Measurements from ENCODE around the gene TAGLN.

TAGLN gene

DNA sequence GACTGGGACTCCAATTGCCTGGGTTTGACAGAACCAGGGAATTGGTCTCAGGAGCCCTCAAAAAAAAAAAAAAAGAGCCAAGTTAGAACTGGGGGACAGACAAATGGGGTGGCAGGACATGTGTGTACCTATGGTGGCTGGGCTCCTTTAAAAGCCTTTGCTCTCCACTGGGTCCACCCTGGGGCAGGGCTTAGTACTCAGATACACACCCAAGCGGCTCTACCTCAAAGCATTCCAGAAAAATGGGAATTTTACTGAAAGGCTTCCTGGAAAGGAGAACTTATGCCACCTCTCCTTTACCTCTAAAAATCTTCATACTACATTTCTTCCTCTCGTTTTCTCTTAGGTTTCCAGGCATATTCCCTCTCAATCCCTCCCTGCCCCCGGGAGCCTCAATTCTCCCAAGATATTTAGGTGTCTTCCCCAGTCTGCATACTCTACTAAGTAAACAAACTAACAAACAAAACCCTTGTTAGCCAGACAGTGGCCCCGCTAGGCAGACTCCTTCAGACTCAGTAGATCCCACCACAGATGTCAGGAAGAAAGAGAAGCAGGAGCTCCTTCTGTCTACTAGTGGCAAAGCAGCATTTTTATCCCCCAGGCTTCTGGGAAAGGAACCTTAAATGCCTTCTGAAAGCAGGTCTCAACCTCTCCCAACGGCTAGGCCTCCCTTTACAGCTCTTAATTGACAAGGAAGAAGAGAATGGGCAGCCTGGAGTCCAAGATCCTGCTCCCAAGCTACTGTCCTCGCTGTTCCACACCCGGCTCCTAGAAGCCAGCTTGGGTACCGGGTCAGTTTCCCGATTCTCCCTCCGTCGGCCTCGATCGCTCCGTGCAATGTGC lies 32.0 kb downstream of the TAGLN start:
- H3K27ac ChIP-seq (ENCODE audit: insufficient read depth in 1 of 2, low read depth in 1 of 2, low read length in 2 of 2, poor library complexity in 1 of 2, severe bottlenecking in 2 of 2): peak overlapping the region; percentile 84 to 90
- peaks cover 5 to 30% (median 18%) of the 10 kb centered on the region in 4 experiments for H3K36me3 ChIP-seq (ENCODE audit: control insufficient read depth in 4 of 4, insufficient read depth in 4 of 4, low read length in 3 of 4)
- ChIA-PET POLR2A (interaction anchor here (1.5 kb wide), 1 partner anchor 11 kb away, joined by 3 read pairs; no protein-coding TSS in a partner anchor), CTCF (interaction anchor here (0.6 to 11.2 kb wide), 17 partner anchors 9 to 441 kb away, joined by 3 to 100 read pairs (median 3); partner anchors contain the start of gene SIDT2)
- DNase-seq: no peak
- H3K4me1 ChIP-seq (ENCODE audit: control extremely low read depth in 1 of 4, control insufficient read depth in 4 of 4, insufficient read depth in 4 of 4, low read length in 3 of 4): peaks cover 15 to 31% (median 25%) of the 10 kb centered on the region in 4 experiments
- H3K4me3 ChIP-seq (ENCODE audit: control insufficient read depth in 1 of 7, extremely low read depth in 1 of 7, insufficient read depth in 4 of 7, low read depth in 2 of 7, low read length in 6 of 7): peak overlapping the region; percentile 89 to 99 (median 95)
- H3K27me3 ChIP-seq (replicated peaks in 2 of 5; ENCODE audit: control insufficient read depth in 4 of 5, insufficient read depth in 5 of 5, low read length in 4 of 5): no peaks in the 10 kb centered on the region
- WGBS (ENCODE audit: insufficient coverage): 17% methylated on average over 13 of the region's 14 CpGs
- H3K9me3 ChIP-seq (ENCODE audit: control extremely low read depth in 1 of 5, control insufficient read depth in 4 of 5, insufficient read depth in 2 of 5, low read depth in 1 of 5, low read length in 4 of 5): no peaks in the 10 kb centered on the region

DNA sequence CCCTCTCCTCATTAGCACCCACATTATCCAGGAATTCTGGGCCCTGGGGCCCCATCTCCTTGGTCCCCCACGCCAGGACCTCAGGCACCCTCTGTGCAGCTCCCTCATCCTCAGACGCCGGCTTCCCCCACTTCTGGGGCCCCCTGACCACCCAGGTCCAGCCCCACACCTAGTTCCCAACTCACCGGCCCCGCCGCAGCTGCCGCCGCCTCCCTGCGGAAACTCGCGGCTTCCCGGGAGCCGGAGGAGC lies 32.6 kb downstream of the TAGLN start, which contains the start of gene PCSK7:
TSS of gene PCSK7 (minus strand) at position 232 of the 250 bp plus-strand sequence. CDS start 2,229 bp downstream, outside the sequence.
- POLR2A ChIA-PET: interaction anchor here (1.5 kb wide), 1 partner anchor 11 kb away, joined by 3 read pairs; no protein-coding TSS in a partner anchor
- Histone ChIP-seq H3K27ac (ENCODE audit: insufficient read depth in 1 of 2, low read depth in 1 of 2, low read length in 2 of 2, poor library complexity in 1 of 2, severe bottlenecking in 2 of 2) (peak within 1 kb of the TSS; percentile 84 to 90), H3K4me3 (ENCODE audit: control insufficient read depth in 1 of 7, extremely low read depth in 1 of 7, insufficient read depth in 4 of 7, low read depth in 2 of 7, low read length in 6 of 7) (peak within 1 kb of the TSS; percentile 93 to 99 (median 95)), H3K4me1 (ENCODE audit: control extremely low read depth in 1 of 4, control insufficient read depth in 4 of 4, insufficient read depth in 4 of 4, low read length in 3 of 4) (peaks cover 15 to 31% (median 25%) of the 10 kb centered on the region in 4 experiments), H3K36me3 (ENCODE audit: control insufficient read depth in 4 of 4, insufficient read depth in 4 of 4, low read length in 3 of 4) (peaks cover 3 to 33% (median 18%) of the 10 kb centered on the region in 4 experiments), H3K9me3 (ENCODE audit: control extremely low read depth in 1 of 5, control insufficient read depth in 4 of 5, insufficient read depth in 2 of 5, low read depth in 1 of 5, low read length in 4 of 5) (no peaks in the 10 kb centered on the region), H3K27me3 (replicated peaks in 2 of 5; ENCODE audit: control insufficient read depth in 4 of 5, insufficient read depth in 5 of 5, low read length in 4 of 5) (no peaks in the 10 kb centered on the region)
- CTCF ChIA-PET: interaction anchor here (0.6 to 11.2 kb wide), 12 partner anchors 10 to 353 kb away, joined by 3 to 100 read pairs (median 3); partner anchors contain the start of gene SIDT2
- DNase-seq: no peak
- 0% methylated on average over 11 of the region's 13 CpGs for WGBS (ENCODE audit: insufficient coverage)

DNA sequence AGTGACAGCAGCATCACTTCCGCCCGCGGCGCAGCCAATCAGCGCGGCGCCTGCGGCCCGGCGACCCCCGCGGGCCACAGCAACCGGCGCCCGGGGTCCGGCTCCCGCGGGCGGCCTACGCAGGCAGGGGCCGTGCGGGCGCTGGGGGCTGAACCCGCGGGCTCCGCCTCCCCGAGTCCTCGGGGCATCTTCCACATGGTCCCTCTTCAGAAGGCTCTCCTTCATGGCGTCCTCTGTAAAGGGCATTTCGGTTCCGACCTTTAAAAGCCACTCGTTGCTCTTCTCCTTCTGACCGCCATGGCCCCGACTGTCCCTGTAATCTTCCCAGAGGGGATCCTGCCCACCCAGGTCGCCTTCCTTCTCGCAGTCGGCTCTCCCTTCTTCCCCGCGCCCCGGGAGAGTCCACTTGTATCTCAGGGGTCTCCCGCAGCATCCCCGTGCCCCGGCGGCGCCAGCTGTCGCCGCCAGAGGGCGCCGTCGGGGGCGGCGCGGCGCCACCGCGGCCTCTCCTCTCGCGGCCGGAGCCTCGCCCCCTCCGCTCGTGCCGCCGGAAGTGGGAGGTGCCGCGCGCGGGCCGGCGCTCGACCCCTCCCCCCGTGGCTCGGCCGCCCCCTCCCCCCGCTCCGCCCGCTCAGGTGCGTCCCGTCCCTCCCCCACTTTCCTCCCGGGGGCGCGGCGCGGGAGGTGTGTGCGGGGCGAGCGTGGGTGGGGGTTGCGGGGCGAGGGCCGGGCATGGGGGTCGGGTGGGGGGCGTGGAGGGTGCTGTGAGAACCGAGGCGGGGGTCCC lies 33.1 kb downstream of the TAGLN start, which contains the start of gene RNF214:
TSS of gene RNF214 (plus strand) at position 580 of the 787 bp plus-strand sequence. CDS start 1,602 bp downstream, outside the sequence.
- Histone ChIP-seq H3K9me3 (ENCODE audit: control extremely low read depth in 1 of 5, control insufficient read depth in 4 of 5, insufficient read depth in 2 of 5, low read depth in 1 of 5, low read length in 4 of 5) (no peaks in the 10 kb centered on the region), H3K36me3 (ENCODE audit: control insufficient read depth in 4 of 4, insufficient read depth in 4 of 4, low read length in 3 of 4) (peaks cover 3 to 29% (median 14%) of the 10 kb centered on the region in 4 experiments), H3K4me1 (ENCODE audit: control extremely low read depth in 1 of 4, control insufficient read depth in 4 of 4, insufficient read depth in 4 of 4, low read length in 3 of 4) (peaks cover 15 to 31% (median 25%) of the 10 kb centered on the region in 4 experiments), H3K27me3 (replicated peaks in 2 of 5; ENCODE audit: control insufficient read depth in 4 of 5, insufficient read depth in 5 of 5, low read length in 4 of 5) (no peaks in the 10 kb centered on the region), H3K27ac (ENCODE audit: insufficient read depth in 1 of 2, low read depth in 1 of 2, low read length in 2 of 2, poor library complexity in 1 of 2, severe bottlenecking in 2 of 2) (peak within 1 kb of the TSS; percentile 84 to 90), H3K4me3 (ENCODE audit: control insufficient read depth in 1 of 7, extremely low read depth in 1 of 7, insufficient read depth in 4 of 7, low read depth in 2 of 7, low read length in 6 of 7) (peak within 1 kb of the TSS; percentile 93 to 99 (median 95))
- ChIA-PET POLR2A (interaction anchor here (1.0 to 1.5 kb wide), 2 partner anchors 12 to 467 kb away, joined by 3 read pairs; no protein-coding TSS in a partner anchor), CTCF (interaction anchor here (0.6 to 11.2 kb wide), 7 partner anchors 10 to 148 kb away, joined by 3 to 100 read pairs (median 3); partner anchors contain the start of gene SIDT2)
- peak; percentile 68 to 81 (median 80) for DNase-seq
- WGBS (ENCODE audit: insufficient coverage): 0% methylated on average over 54 of the region's 94 CpGs

DNA sequence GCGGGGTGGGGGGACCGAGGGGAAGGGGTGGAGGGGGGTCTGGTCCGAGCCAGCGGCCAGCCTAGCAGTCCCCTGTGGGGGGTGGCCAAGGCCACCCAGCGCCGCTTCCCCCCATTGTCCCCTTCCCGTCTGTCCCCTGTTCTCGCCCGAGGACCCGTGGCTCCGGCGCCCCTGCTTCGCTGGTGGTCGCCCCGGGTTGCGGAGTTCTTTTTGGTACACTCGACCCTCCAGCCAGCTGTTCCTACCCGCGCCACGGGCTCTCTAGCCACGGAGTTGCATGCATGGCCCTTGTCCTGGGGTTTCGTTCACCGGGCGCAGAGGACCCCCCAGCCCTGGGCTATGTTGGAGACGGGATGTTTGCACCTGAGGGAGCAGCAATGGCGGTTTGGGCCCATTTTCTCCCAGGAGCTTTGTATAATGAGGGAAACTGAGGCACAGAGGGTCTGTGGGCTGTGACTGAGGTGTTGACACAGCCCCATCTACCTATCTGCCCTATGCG lies 33.8 kb downstream of the TAGLN start:
- H3K27me3 ChIP-seq (replicated peaks in 2 of 5; ENCODE audit: control insufficient read depth in 4 of 5, insufficient read depth in 5 of 5, low read length in 4 of 5): no peaks in the 10 kb centered on the region
- H3K36me3 ChIP-seq (ENCODE audit: control insufficient read depth in 4 of 4, insufficient read depth in 4 of 4, low read length in 3 of 4): peaks cover 3 to 24% (median 12%) of the 10 kb centered on the region in 4 experiments
- peak overlapping the region; percentile 83 to 99 (median 93) for H3K4me3 ChIP-seq (ENCODE audit: control insufficient read depth in 1 of 7, extremely low read depth in 1 of 7, insufficient read depth in 4 of 7, low read depth in 2 of 7, low read length in 6 of 7)
- H3K27ac ChIP-seq (ENCODE audit: insufficient read depth in 1 of 2, low read depth in 1 of 2, low read length in 2 of 2, poor library complexity in 1 of 2, severe bottlenecking in 2 of 2): peak overlapping the region in 1 of 2 experiments; percentile 76
- peaks cover 15 to 31% (median 25%) of the 10 kb centered on the region in 4 experiments for H3K4me1 ChIP-seq (ENCODE audit: control extremely low read depth in 1 of 4, control insufficient read depth in 4 of 4, insufficient read depth in 4 of 4, low read length in 3 of 4)
- ChIA-PET CTCF (interaction anchor here (1.3 to 11.2 kb wide), 2 partner anchors 11 to 53 kb away, joined by 3 to 100 read pairs; partner anchors contain the start of gene SIDT2), POLR2A (interaction anchor here (1.0 kb wide), 1 partner anchor 467 kb away, joined by 3 read pairs; no protein-coding TSS in a partner anchor)
- H3K9me3 ChIP-seq (ENCODE audit: control extremely low read depth in 1 of 5, control insufficient read depth in 4 of 5, insufficient read depth in 2 of 5, low read depth in 1 of 5, low read length in 4 of 5): no peaks in the 10 kb centered on the region
- WGBS (ENCODE audit: insufficient coverage): 0% methylated on average over 18 of the region's 27 CpGs
- DNase-seq: peak; percentile 9 to 50 (median 29)

DNA sequence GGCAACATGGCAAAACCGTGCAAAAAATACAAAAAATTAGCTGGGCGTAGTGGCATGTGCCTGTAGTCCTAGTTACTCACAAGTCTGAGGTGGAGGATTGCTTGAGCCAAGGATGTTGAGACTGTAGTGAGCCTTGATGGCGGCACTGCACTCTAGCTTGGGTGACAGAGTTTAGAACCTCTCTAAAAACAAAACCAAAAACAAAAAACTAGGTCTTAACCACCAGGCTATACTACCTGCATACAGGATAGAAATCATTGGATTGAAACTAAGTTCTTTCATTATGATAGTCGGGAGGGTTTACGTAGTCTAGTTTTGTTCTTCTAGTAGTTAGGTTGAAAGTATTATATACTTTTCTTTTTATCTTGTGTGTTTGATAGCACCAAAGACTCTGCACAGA lies 39.1 kb downstream of the TAGLN start:
- ChIA-PET CTCF (no interaction called here), POLR2A (no interaction called here)
- no peak overlapping the region for H3K4me3 ChIP-seq (ENCODE audit: control insufficient read depth in 1 of 7, extremely low read depth in 1 of 7, insufficient read depth in 4 of 7, low read depth in 2 of 7, low read length in 6 of 7)
- no peaks in the 10 kb centered on the region for H3K9me3 ChIP-seq (ENCODE audit: control extremely low read depth in 1 of 5, control insufficient read depth in 4 of 5, insufficient read depth in 2 of 5, low read depth in 1 of 5, low read length in 4 of 5)
- H3K27me3 ChIP-seq (replicated peaks in 2 of 5; ENCODE audit: control insufficient read depth in 4 of 5, insufficient read depth in 5 of 5, low read length in 4 of 5): no peaks in the 10 kb centered on the region
- WGBS (ENCODE audit: insufficient coverage): 100% methylated on average over 2 of the region's 5 CpGs
- H3K36me3 ChIP-seq (ENCODE audit: control insufficient read depth in 4 of 4, insufficient read depth in 4 of 4, low read length in 3 of 4): peaks cover 0 to 35% (median 21%) of the 10 kb centered on the region in 4 experiments
- H3K27ac ChIP-seq (ENCODE audit: insufficient read depth in 1 of 2, low read depth in 1 of 2, low read length in 2 of 2, poor library complexity in 1 of 2, severe bottlenecking in 2 of 2): no peak overlapping the region
- no peak for DNase-seq
- H3K4me1 ChIP-seq (ENCODE audit: control extremely low read depth in 1 of 4, control insufficient read depth in 4 of 4, insufficient read depth in 4 of 4, low read length in 3 of 4): peaks cover 6 to 10% (median 7%) of the 10 kb centered on the region in 4 experiments

DNA sequence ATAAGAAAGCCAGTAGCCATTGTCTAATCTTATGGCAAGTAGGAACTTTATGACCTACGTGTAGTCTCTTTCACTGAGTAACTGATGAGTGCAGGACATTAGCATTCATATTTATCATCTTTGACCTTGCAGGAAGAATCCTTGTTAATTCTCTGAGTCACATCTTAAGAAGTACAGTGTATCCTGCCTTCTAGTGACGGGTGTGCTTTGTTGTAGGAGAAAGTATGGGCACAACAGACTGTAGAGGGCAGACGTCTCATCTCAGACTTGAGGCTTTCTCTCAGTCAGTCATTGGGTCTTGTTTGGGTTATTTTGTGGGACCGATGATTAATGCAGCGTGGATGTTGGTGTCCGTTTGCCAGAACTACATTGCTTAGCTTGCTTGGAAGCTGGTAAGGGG lies 40.1 kb downstream of the TAGLN start:
- no peak overlapping the region for H3K4me3 ChIP-seq (ENCODE audit: control insufficient read depth in 1 of 7, extremely low read depth in 1 of 7, insufficient read depth in 4 of 7, low read depth in 2 of 7, low read length in 6 of 7)
- ChIA-PET POLR2A (no interaction called here), CTCF (no interaction called here)
- WGBS (ENCODE audit: insufficient coverage): 95% methylated on average over 4 of the region's 6 CpGs
- no peaks in the 10 kb centered on the region for H3K9me3 ChIP-seq (ENCODE audit: control extremely low read depth in 1 of 5, control insufficient read depth in 4 of 5, insufficient read depth in 2 of 5, low read depth in 1 of 5, low read length in 4 of 5)
- peaks cover 4 to 41% (median 24%) of the 10 kb centered on the region in 4 experiments for H3K36me3 ChIP-seq (ENCODE audit: control insufficient read depth in 4 of 4, insufficient read depth in 4 of 4, low read length in 3 of 4)
- no peaks in the 10 kb centered on the region for H3K27me3 ChIP-seq (replicated peaks in 2 of 5; ENCODE audit: control insufficient read depth in 4 of 5, insufficient read depth in 5 of 5, low read length in 4 of 5)
- DNase-seq: no peak
- no peak overlapping the region for H3K27ac ChIP-seq (ENCODE audit: insufficient read depth in 1 of 2, low read depth in 1 of 2, low read length in 2 of 2, poor library complexity in 1 of 2, severe bottlenecking in 2 of 2)
- H3K4me1 ChIP-seq (ENCODE audit: control extremely low read depth in 1 of 4, control insufficient read depth in 4 of 4, insufficient read depth in 4 of 4, low read length in 3 of 4): peaks cover 0 to under 1% (median 0%) of the 10 kb centered on the region in 4 experiments
